B cell (primary cell): Measurements from ENCODE around the gene MBNL2. TPM values are rescaled to one million over a fixed set of nuclear protein-coding genes. Genes with fewer than 3 reads are reported as not detected.

Experiments
- ATAC-seq: fragments of 200-7000 bp; cut with Tn5 transposase; one replicate; pipeline ENCODE4 v1.10.0; 2021; ENCODE audit warnings: low read depth, mild to moderate bottlenecking, moderate number of reproducible peaks, moderate library complexity
- CTCF ChIA-PET: fragments of 350-600 bp; sonication (Branson Sonifier 250); formaldehyde crosslinking; loops from one replicate; lab custom pipeline; 2021; ENCODE audit warnings: antibody characterized with exemption, inconsistent platforms; lab: Charles Lee
- POLR2A ChIA-PET: fragments of 350-600 bp; sonication (Branson Sonifier 250); formaldehyde crosslinking; loops from one replicate; lab custom pipeline; 2021; ENCODE audit warnings: antibody characterized with exemption; lab: Charles Lee
- DNase-seq: peaks from one replicate; pipeline ENCODE4 v3.0.0; 2013
- H2AFZ ChIP-seq: 2 replicates; pipeline ENCODE4 v1.6.1; 2012; ENCODE audit warnings: mild to moderate bottlenecking, low read depth, low read length; ENCODE audit not compliant: insufficient read depth, poor library complexity, severe bottlenecking
- H3K27ac ChIP-seq, 2 donors: 1 replicate in 1 of 2; 2 replicates in 1 of 2; pipeline ENCODE4 v1.5.1; 2012 to 2013; ENCODE audit warnings: low read length in 2 of 2, mild to moderate bottlenecking in 2 of 2, moderate library complexity in 1 of 2
- H3K27me3 ChIP-seq, 4 experiments: fragments of 200-600 bp in 1 of 4; sonication (generic) in 1 of 4; replicated peaks in 1 of 4; 1 replicate in 2 of 4; 2 replicates in 2 of 4; pipeline versions ENCODE4 v1.6.1 to v1.7.0; 2013 to 2016; ENCODE audit warnings: low read length in 3 of 4, mild to moderate bottlenecking in 2 of 4, mixed read lengths in 1 of 4, moderate library complexity in 1 of 4; ENCODE audit not compliant: insufficient read depth in 4 of 4, control insufficient read depth in 3 of 4; ENCODE audit errors: control extremely low read depth in 1 of 4
- H3K36me3 ChIP-seq, 2 experiments: replicated peaks in 1 of 2; 1 replicate in 1 of 2; 2 replicates in 1 of 2; pipeline versions ENCODE4 v1.6.1 to v1.7.1; 2013; ENCODE audit warnings: low read length in 1 of 2; ENCODE audit not compliant: insufficient read depth in 2 of 2, control insufficient read depth in 1 of 2; ENCODE audit errors: control extremely low read depth in 1 of 2, extremely low read depth in 1 of 2
- H3K4me1 ChIP-seq, 2 donors: fragments of 200-600 bp in 1 of 2; sonication (generic) in 1 of 2; 1 replicate in 1 of 2; 2 replicates in 1 of 2; pipeline versions ENCODE4 v1.5.1 to v1.6.1; 2013 to 2017; ENCODE audit warnings: low read length in 2 of 2; ENCODE audit not compliant: control insufficient read depth in 2 of 2, insufficient read depth in 2 of 2
- H3K4me2 ChIP-seq: replicated peaks from 2 replicates; pipeline ENCODE3; 2012; ENCODE audit warnings: mild to moderate bottlenecking, low read depth, low read length; ENCODE audit not compliant: poor library complexity, severe bottlenecking
- H3K4me3 ChIP-seq, 5 experiments: fragments of 200-600 bp in 1 of 5; sonication (generic) in 1 of 5; 1 replicate in 3 of 5; 2 replicates in 2 of 5; pipeline versions ENCODE4 v1.5.1 to v1.7.0; 2011 to 2016; ENCODE audit warnings: low read length in 4 of 5, mild to moderate bottlenecking in 4 of 5, low read depth in 2 of 5, control low read depth in 1 of 5, moderate library complexity in 1 of 5; ENCODE audit not compliant: insufficient read depth in 1 of 5; ENCODE audit errors: control extremely low read depth in 1 of 5, extremely low read depth in 1 of 5
- H3K79me2 ChIP-seq: fragments of 200-600 bp; sonication (generic); one replicate; pipeline ENCODE4 v1.6.0; 2016; ENCODE audit warnings: low read length; ENCODE audit not compliant: control insufficient read depth, insufficient read depth
- H3K9ac ChIP-seq: fragments of 200-600 bp; sonication (generic); 2 replicates; pipeline ENCODE4 v1.6.1; 2017; ENCODE audit warnings: mild to moderate bottlenecking, low read length, moderate library complexity
- H3K9me3 ChIP-seq, 3 donors: one replicate each; pipeline versions ENCODE4 v1.6.1 to v1.7.1; 2013; ENCODE audit warnings: low read length in 2 of 3; ENCODE audit not compliant: control insufficient read depth in 2 of 3, insufficient read depth in 1 of 3; ENCODE audit errors: control extremely low read depth in 1 of 3
- H4K20me1 ChIP-seq: 2 replicates; pipeline ENCODE4 v1.6.0; 2012; ENCODE audit warnings: mild to moderate bottlenecking, low read length; ENCODE audit not compliant: insufficient read depth, control insufficient read depth, poor library complexity, severe bottlenecking
- H3K27ac Mint-ChIP-seq: one replicate; pipeline ENCODE4 v1.8.0; 2021; ENCODE audit warnings: mixed read lengths
- H3K27me3 Mint-ChIP-seq: one replicate; pipeline ENCODE4 v1.8.0; 2021; ENCODE audit warnings: mixed read lengths
- H3K4me1 Mint-ChIP-seq: one replicate; pipeline ENCODE4 v1.8.0; 2021; ENCODE audit warnings: mixed read lengths
- H3K4me3 Mint-ChIP-seq: one replicate; pipeline ENCODE4 v1.8.0; 2021; ENCODE audit warnings: mixed read lengths
- H3K9me3 Mint-ChIP-seq: one replicate; pipeline ENCODE4 v1.8.0; 2022; ENCODE audit warnings: mixed read lengths; ENCODE audit not compliant: insufficient read depth
- CTCF ChIP-seq: fragments of 200-600 bp; IDR thresholded peaks from one replicate; pipeline ENCODE4 v1.8.0; 2022; ENCODE audit warnings: antibody characterized with exemption, mild to moderate bottlenecking
- EZH2 ChIP-seq: IDR thresholded peaks from 2 replicates; pipeline ENCODE4 v1.6.1; 2012; ENCODE audit warnings: borderline replicate concordance, low read depth, mild to moderate bottlenecking, moderate library complexity, low read length; ENCODE audit not compliant: insufficient read depth, poor library complexity, severe bottlenecking
- WGBS: methylation state at CpG from one replicate; pipeline ENCODE4 v1.1.5; 2013; ENCODE audit warnings: missing lambda C conversion rate; ENCODE audit not compliant: insufficient coverage; 5-methylcytosine and 5-hydroxymethylcytosine counted together
- intact Hi-C: fragments of 100-400 bp; cut with micrococcal nuclease; formaldehyde crosslinking; loops from one replicate; pipeline ENCODE4 v1.10.0; 2022
- polyA plus RNA-seq: library from polyadenylated mRNA; depleted of rRNA; stranded (reverse); fragments of >200 nt; gene quantifications from 2 replicates; pipeline ENCODE4 v1.2.3, GENCODE V29; 2012
- total RNA-seq, 2 donors: library from RNA; stranded (reverse); fragments of 120-200 nt in 1 of 2; gene quantifications; 1 replicate in 1 of 2; 2 replicates in 1 of 2; pipeline versions ENCODE4 v1.2.3 to v1.2.4, GENCODE V29; 2013 to 2022

Gene MBNL2
- total and polyA plus RNA-seq, 2 donors (not counting 1 experiment from before 2014, with no cell fraction given): 6.9 to 50.1 TPM

- H3K4me2 ChIP-seq: no peak overlapping the region
- Mint-ChIP-seq H3K27me3 (peaks cover 51% of the 10 kb centered on the region), H3K9me3 (peaks cover 3% of the 10 kb centered on the region), H3K27ac (no peak overlapping the region), H3K4me1 (no peaks in the 10 kb centered on the region), H3K4me3 (no peak overlapping the region)
- H3K36me3 ChIP-seq: no peaks in the 10 kb centered on the region
- intact Hi-C loops: no loop called here
- no peak overlapping the region for H2AFZ ChIP-seq
- H3K4me3 ChIP-seq: no peak overlapping the region
- H3K4me1 ChIP-seq: no peaks in the 10 kb centered on the region
- H3K9me3 ChIP-seq: peaks cover 0 to 3% (median 2%) of the 10 kb centered on the region in 3 donors
- H3K79me2 ChIP-seq: no peaks in the 10 kb centered on the region
- ChIA-PET CTCF (no interaction called here), POLR2A (no interaction called here)
- peaks cover 0 to 10% (median 0%) of the 10 kb centered on the region in 4 experiments for H3K27me3 ChIP-seq
- H3K27ac ChIP-seq: no peak overlapping the region
- no peak for ATAC-seq
- H4K20me1 ChIP-seq: no peaks in the 10 kb centered on the region
- no peak overlapping the region for H3K9ac ChIP-seq
- TF ChIP-seq CTCF: no peak
- TF ChIP-seq EZH2: no peak
- no peak for DNase-seq
Observed at GRCh38 chr13:97174638-97175037, 47.5 kb upstream of the MBNL2 start.

- intact Hi-C loops: no loop called here
- H2AFZ ChIP-seq: no peak overlapping the region
- peaks cover 0 to 10% (median 0%) of the 10 kb centered on the region in 4 experiments for H3K27me3 ChIP-seq
- H3K9me3 ChIP-seq: peaks cover 0 to 3% (median 2%) of the 10 kb centered on the region in 3 donors
- H3K9ac ChIP-seq: no peak overlapping the region
- DNase-seq (no peak), ATAC-seq (no peak)
- 75% methylated on average over 4 of the region's 4 CpGs for WGBS
- TF ChIP-seq EZH2: no peak
- TF ChIP-seq CTCF: no peak
- Mint-ChIP-seq H3K9me3 (peaks cover 3% of the 10 kb centered on the region), H3K4me1 (no peaks in the 10 kb centered on the region), H3K27ac (no peak overlapping the region), H3K4me3 (no peak overlapping the region), H3K27me3 (peaks cover 54% of the 10 kb centered on the region)
- no peaks in the 10 kb centered on the region for H3K79me2 ChIP-seq
- no peak overlapping the region for H3K4me3 ChIP-seq
- no peaks in the 10 kb centered on the region for H4K20me1 ChIP-seq
- H3K36me3 ChIP-seq: no peaks in the 10 kb centered on the region
- H3K4me2 ChIP-seq: no peak overlapping the region
- ChIA-PET POLR2A (no interaction called here), CTCF (no interaction called here)
- H3K27ac ChIP-seq: no peak overlapping the region
- no peaks in the 10 kb centered on the region for H3K4me1 ChIP-seq
Observed at GRCh38 chr13:97175041-97175440, 47.1 kb upstream of the MBNL2 start.
